ENCODE results near the gene FLVCR2. TPM values are rescaled to one million over a fixed set of nuclear protein-coding genes. Genes with fewer than 3 reads are reported as not detected.

Gene FLVCR2
- total RNA-seq, 1 donor from 2014 or later: 3.2 TPM

GRCh38 chr14:75548544-75548943, 29.9 kb upstream of the FLVCR2 start:
- Histone ChIP-seq H3K4me1 (no peaks in the 10 kb centered on the region), H3K36me3 (no peaks in the 10 kb centered on the region), H3K4me3 (no peak overlapping the region), H3K9me3 (replicated peaks) (no peaks in the 10 kb centered on the region), H3K27ac (replicated peaks) (no peak overlapping the region), H3K27me3 (ENCODE audit: low read depth) (peaks cover 30% of the 10 kb centered on the region)
- intact Hi-C loops (cut with micrococcal nuclease): no loop called here
- no peak for DNase-seq
- no peak for TF ChIP-seq CTCF (IDR thresholded peaks at IDR 0.05; ENCODE audit: borderline replicate concordance)

- Histone ChIP-seq H3K27ac (replicated peaks) (no peak overlapping the region), H3K4me3 (no peak overlapping the region)
- no peak for TF ChIP-seq CTCF (IDR thresholded peaks at IDR 0.05; ENCODE audit: borderline replicate concordance)
These were observed 29.3 kb upstream of the FLVCR2 start for GRCh38 chr14:75549169-75549568.

GRCh38 chr14:75551021-75551420, 27.4 kb upstream of the FLVCR2 start:
- Histone ChIP-seq H3K9me3 (replicated peaks) (no peaks in the 10 kb centered on the region), H3K27ac (replicated peaks) (no peak overlapping the region), H3K4me3 (no peak overlapping the region), H3K36me3 (no peaks in the 10 kb centered on the region), H3K4me1 (no peaks in the 10 kb centered on the region), H3K27me3 (ENCODE audit: low read depth) (peaks cover 23% of the 10 kb centered on the region)
- intact Hi-C loops (cut with micrococcal nuclease): no loop called here
- no peak for TF ChIP-seq CTCF (IDR thresholded peaks at IDR 0.05; ENCODE audit: borderline replicate concordance)
- DNase-seq: no peak

More at GRCh38 chr14:75549169-75549568, 29.3 kb upstream of the FLVCR2 start:
- intact Hi-C loops (cut with micrococcal nuclease): no loop called here
- H3K4me1 ChIP-seq: no peaks in the 10 kb centered on the region
- DNase-seq: no peak
- no peaks in the 10 kb centered on the region for H3K36me3 ChIP-seq
- peaks cover 23% of the 10 kb centered on the region for H3K27me3 ChIP-seq (ENCODE audit: low read depth)
- H3K9me3 ChIP-seq (replicated peaks): no peaks in the 10 kb centered on the region

- no peak for DNase-seq
- no peaks in the 10 kb centered on the region for H3K36me3 ChIP-seq
- peaks cover 14% of the 10 kb centered on the region for H3K9me3 ChIP-seq (replicated peaks)
- no peak for TF ChIP-seq CTCF (IDR thresholded peaks at IDR 0.05; ENCODE audit: borderline replicate concordance)
- peaks cover 23% of the 10 kb centered on the region for H3K27me3 ChIP-seq (ENCODE audit: low read depth)
- no peak overlapping the region for H3K4me3 ChIP-seq
- no peak overlapping the region for H3K27ac ChIP-seq (replicated peaks)
- no peaks in the 10 kb centered on the region for H3K4me1 ChIP-seq
- intact Hi-C loops (cut with micrococcal nuclease): no loop called here
These were observed 25.3 kb upstream of the FLVCR2 start for GRCh38 chr14:75553157-75553556.

- intact Hi-C loops (cut with micrococcal nuclease): no loop called here
- Histone ChIP-seq H3K27ac (replicated peaks) (no peak overlapping the region), H3K4me1 (no peaks in the 10 kb centered on the region), H3K4me3 (no peak overlapping the region), H3K36me3 (no peaks in the 10 kb centered on the region), H3K27me3 (ENCODE audit: low read depth) (peaks cover 23% of the 10 kb centered on the region), H3K9me3 (replicated peaks) (peaks cover 14% of the 10 kb centered on the region)
- no peak for TF ChIP-seq CTCF (IDR thresholded peaks at IDR 0.05; ENCODE audit: borderline replicate concordance)
- no peak for DNase-seq
These were observed 24.6 kb upstream of the FLVCR2 start for GRCh38 chr14:75553761-75554364.
